Stimulated activated CD4-positive, alpha-beta T cell treated with anti-CD3 and anti-CD28 coated beads, Interleukin-2, amount 100 ng/mL, for 4 hours (primary cell): ENCODE data around the gene OLFML2A.

Source experiments
- DNase-seq: peaks from one replicate; pipeline ENCODE4 v3.0.0-alpha.2; 2020; ENCODE audit warnings: low read depth

OLFML2A gene

GRCh38 chr9:124778575-124779367 lies 1.8 kb downstream of the OLFML2A start:
- no peak for DNase-seq

- DNase-seq, result no peak
These were observed 2.6 kb downstream of the OLFML2A start for GRCh38 chr9:124779368-124780059.

GRCh38 chr9:124780060-124780756 lies 3.3 kb downstream of the OLFML2A start:
- no peak for DNase-seq

GRCh38 chr9:124780757-124781151 lies 3.8 kb downstream of the OLFML2A start:
- no peak for DNase-seq

GRCh38 chr9:124781967-124782660 lies 5.2 kb downstream of the OLFML2A start:
- DNase-seq, result no peak

- no peak for DNase-seq
These were observed 6.0 kb downstream of the OLFML2A start for GRCh38 chr9:124782661-124783574.

- no peak for DNase-seq
These were observed 6.9 kb downstream of the OLFML2A start for GRCh38 chr9:124783830-124784229.

GRCh38 chr9:124784509-124784908 lies 7.6 kb downstream of the OLFML2A start:
- no peak for DNase-seq

- no peak for DNase-seq
These were observed 10.1 kb downstream of the OLFML2A start for GRCh38 chr9:124786881-124787573.

- no peak for DNase-seq
These were observed 11.7 kb downstream of the OLFML2A start for GRCh38 chr9:124788542-124789217.

- DNase-seq, result no peak
These were observed 12.6 kb downstream of the OLFML2A start for GRCh38 chr9:124789531-124789930.

- no peak for DNase-seq
These were observed 13.4 kb downstream of the OLFML2A start for GRCh38 chr9:124790301-124790700.

GRCh38 chr9:124790801-124791505 lies 14.0 kb downstream of the OLFML2A start:
- no peak for DNase-seq

- no peak for DNase-seq
These were observed 15.5 kb downstream of the OLFML2A start for GRCh38 chr9:124792257-124793014.

- DNase-seq, result no peak
These were observed 16.1 kb downstream of the OLFML2A start for GRCh38 chr9:124793015-124793541.

GRCh38 chr9:124794902-124795491 lies 18.1 kb downstream of the OLFML2A start:
- DNase-seq, result no peak

- DNase-seq, result no peak
These were observed 19.0 kb downstream of the OLFML2A start for GRCh38 chr9:124795881-124796431.
